ENCODE measurements around the gene USF3.

USF3 gene

GRCh38 chr3:113695786-113696645 lies at the start of gene USF3:
USF3 (minus strand) TSS chr3:113696642; CDS start chr3:113674878, 21,764 bp downstream.
- CTCF ChIA-PET: interaction anchor here (1.2 kb wide), 1 partner anchor 49 kb away, joined by 6 read pairs; no protein-coding TSS in a partner anchor
- peaks cover 9% of the 10 kb centered on the region for H3K36me3 Mint-ChIP-seq
- peak within 1 kb of the TSS; percentile 96 for H3K4me3 Mint-ChIP-seq
- H3K9me3 Mint-ChIP-seq: no peaks in the 10 kb centered on the region
- no peaks in the 10 kb centered on the region for H3K27me3 Mint-ChIP-seq
- peaks cover 25% of the 10 kb centered on the region for H3K4me1 Mint-ChIP-seq
- peak within 1 kb of the TSS; percentile 97 for H3K27ac Mint-ChIP-seq
- DNase-seq: peak; percentile 90

- Mint-ChIP-seq H3K27me3 (no peaks in the 10 kb centered on the region), H3K36me3 (peaks cover 12% of the 10 kb centered on the region), H3K4me3 (peak within 1 kb of the TSS; percentile 97), H3K9me3 (no peaks in the 10 kb centered on the region), H3K27ac (peak within 1 kb of the TSS; percentile 100), H3K4me1 (peaks cover 63% of the 10 kb centered on the region)
- CTCF ChIA-PET: interaction anchor here (0.6 to 3.8 kb wide), 18 partner anchors 11 to 310 kb away, joined by 3 to 50 read pairs (median 6); partner anchors contain the start of genes GRAMD1C, SPICE1 and USF3
- DNase-seq: peak; percentile 95
These were observed 49.5 kb upstream of the USF3 start, which contains the start of gene NAA50 for GRCh38 chr3:113745756-113746547. NAA50 (minus strand) TSS chr3:113746249; CDS start chr3:113745949, 300 bp downstream.

GRCh38 chr3:113744941-113745755 lies 48.7 kb upstream of the USF3 start:
- Mint-ChIP-seq H3K4me3 (peak overlapping the region; percentile 97), H3K9me3 (no peaks in the 10 kb centered on the region), H3K27ac (peak overlapping the region; percentile 100), H3K4me1 (peaks cover 66% of the 10 kb centered on the region), H3K27me3 (no peaks in the 10 kb centered on the region), H3K36me3 (peaks cover 12% of the 10 kb centered on the region)
- peak; percentile 83 for DNase-seq
- CTCF ChIA-PET: interaction anchor here (0.6 to 3.8 kb wide), 24 partner anchors 10 to 311 kb away, joined by 3 to 50 read pairs (median 4); partner anchors contain the start of genes GRAMD1C, SPICE1 and USF3

- CTCF ChIA-PET: no interaction called here
- peak overlapping the region; percentile 97 for H3K4me3 Mint-ChIP-seq
These were observed 46.7 kb upstream of the USF3 start for GRCh38 chr3:113743006-113743630.

GRCh38 chr3:113741620-113742019 lies 45.2 kb upstream of the USF3 start:
- no peak for DNase-seq
- Mint-ChIP-seq H3K4me3 (no peak overlapping the region), H3K27me3 (no peaks in the 10 kb centered on the region), H3K9me3 (no peaks in the 10 kb centered on the region), H3K27ac (no peak overlapping the region), H3K4me1 (peaks cover 60% of the 10 kb centered on the region), H3K36me3 (peaks cover 12% of the 10 kb centered on the region)
- CTCF ChIA-PET: interaction anchor here (0.9 to 1.4 kb wide), 3 partner anchors 32 to 248 kb away, joined by 3 to 5 read pairs (median 4); no protein-coding TSS in a partner anchor

More at GRCh38 chr3:113743006-113743630, 46.7 kb upstream of the USF3 start:
- H3K9me3 Mint-ChIP-seq: no peaks in the 10 kb centered on the region
- peak overlapping the region; percentile 6 for H3K27ac Mint-ChIP-seq
- peaks cover 12% of the 10 kb centered on the region for H3K36me3 Mint-ChIP-seq
- H3K27me3 Mint-ChIP-seq: no peaks in the 10 kb centered on the region
- DNase-seq: no peak
- H3K4me1 Mint-ChIP-seq: peaks cover 59% of the 10 kb centered on the region

GRCh38 chr3:113741086-113741485 lies 44.6 kb upstream of the USF3 start:
- Mint-ChIP-seq H3K4me3 (no peak overlapping the region), H3K9me3 (no peaks in the 10 kb centered on the region), H3K4me1 (peaks cover 59% of the 10 kb centered on the region), H3K27ac (no peak overlapping the region), H3K36me3 (peaks cover 10% of the 10 kb centered on the region), H3K27me3 (no peaks in the 10 kb centered on the region)
- DNase-seq: no peak
- CTCF ChIA-PET: interaction anchor here (0.9 to 1.4 kb wide), 3 partner anchors 33 to 247 kb away, joined by 3 to 5 read pairs (median 4); no protein-coding TSS in a partner anchor

GRCh38 chr3:113736548-113737089 lies 40.2 kb upstream of the USF3 start:
- no peak overlapping the region for H3K27ac Mint-ChIP-seq
- H3K9me3 Mint-ChIP-seq: no peaks in the 10 kb centered on the region
- peaks cover 31% of the 10 kb centered on the region for H3K4me1 Mint-ChIP-seq
- peak; percentile 34 for DNase-seq
- CTCF ChIA-PET: interaction anchor here (0.8 to 3.6 kb wide), 21 partner anchors 9 to 416 kb away, joined by 3 to 50 read pairs (median 4); partner anchors contain the start of genes ATP6V1A, GRAMD1C and NAA50
- H3K27me3 Mint-ChIP-seq: no peaks in the 10 kb centered on the region
- no peak overlapping the region for H3K4me3 Mint-ChIP-seq
- peaks cover 2% of the 10 kb centered on the region for H3K36me3 Mint-ChIP-seq

- DNase-seq: no peak
- CTCF ChIA-PET: interaction anchor here (1.6 kb wide), 1 partner anchor 13 kb away, joined by 6 read pairs; no protein-coding TSS in a partner anchor
- peaks cover 15% of the 10 kb centered on the region for H3K4me1 Mint-ChIP-seq
- no peaks in the 10 kb centered on the region for H3K27me3 Mint-ChIP-seq
- no peak overlapping the region for H3K4me3 Mint-ChIP-seq
- H3K27ac Mint-ChIP-seq: no peak overlapping the region
- no peaks in the 10 kb centered on the region for H3K9me3 Mint-ChIP-seq
- peaks cover 4% of the 10 kb centered on the region for H3K36me3 Mint-ChIP-seq
These were observed 35.3 kb upstream of the USF3 start for GRCh38 chr3:113731694-113732093.

GRCh38 chr3:113730550-113730949 lies 34.1 kb upstream of the USF3 start:
- no peak for DNase-seq
- Mint-ChIP-seq H3K9me3 (no peaks in the 10 kb centered on the region), H3K4me3 (no peak overlapping the region), H3K4me1 (peaks cover 10% of the 10 kb centered on the region), H3K27me3 (no peaks in the 10 kb centered on the region), H3K36me3 (peaks cover 6% of the 10 kb centered on the region), H3K27ac (no peak overlapping the region)
- CTCF ChIA-PET: interaction anchor here (1.2 to 1.5 kb wide), 2 partner anchors 15 to 18 kb away, joined by 3 to 5 read pairs; partner anchors contain the start of gene NAA50

- Mint-ChIP-seq H3K4me3 (no peak overlapping the region), H3K9me3 (no peaks in the 10 kb centered on the region), H3K4me1 (peaks cover 18% of the 10 kb centered on the region), H3K27me3 (no peaks in the 10 kb centered on the region), H3K27ac (no peak overlapping the region), H3K36me3 (peaks cover 15% of the 10 kb centered on the region)
- CTCF ChIA-PET: interaction anchor here (0.9 to 2.5 kb wide), 2 partner anchors 8 to 9 kb away, joined by 3 to 9 read pairs; no protein-coding TSS in a partner anchor
- DNase-seq: no peak
These were observed 32.2 kb upstream of the USF3 start for GRCh38 chr3:113728661-113729060.

- Mint-ChIP-seq H3K36me3 (peaks cover 40% of the 10 kb centered on the region), H3K27me3 (no peaks in the 10 kb centered on the region), H3K4me3 (no peak overlapping the region), H3K27ac (peak overlapping the region; percentile 67), H3K9me3 (no peaks in the 10 kb centered on the region), H3K4me1 (peaks cover 18% of the 10 kb centered on the region)
- CTCF ChIA-PET: no interaction called here
- DNase-seq: no peak
These were observed 25.2 kb upstream of the USF3 start for GRCh38 chr3:113721636-113722035.

- Mint-ChIP-seq H3K9me3 (no peaks in the 10 kb centered on the region), H3K4me3 (no peak overlapping the region), H3K27ac (no peak overlapping the region), H3K4me1 (peaks cover 17% of the 10 kb centered on the region), H3K27me3 (no peaks in the 10 kb centered on the region), H3K36me3 (peaks cover 40% of the 10 kb centered on the region)
- DNase-seq: no peak
- CTCF ChIA-PET: no interaction called here
These were observed 23.3 kb upstream of the USF3 start for GRCh38 chr3:113719758-113720157.

Data from activated naive CD4-positive, alpha-beta T cell treated with anti-CD3 and anti-CD28 coated beads, Interleukin-2, amount 10 ng/mL, durations not matched to agents 7 days and 5 days (primary cell).